Fibroblast of upper back skin (primary cell): ENCODE data around the gene OIP5.
A peak's percentile ranks its signal among the peaks of the same experiment; 100 is the strongest.
"Not testable (repeated sequence)": the region's sequence is repeated elsewhere in the genome, so short reads cannot be mapped to it uniquely, and the experiment has no call there.

Source experiments
- DNase-seq: peaks from one replicate; pipeline ENCODE4 v3.0.0-alpha.2; 2013

OIP5 gene

DNA sequence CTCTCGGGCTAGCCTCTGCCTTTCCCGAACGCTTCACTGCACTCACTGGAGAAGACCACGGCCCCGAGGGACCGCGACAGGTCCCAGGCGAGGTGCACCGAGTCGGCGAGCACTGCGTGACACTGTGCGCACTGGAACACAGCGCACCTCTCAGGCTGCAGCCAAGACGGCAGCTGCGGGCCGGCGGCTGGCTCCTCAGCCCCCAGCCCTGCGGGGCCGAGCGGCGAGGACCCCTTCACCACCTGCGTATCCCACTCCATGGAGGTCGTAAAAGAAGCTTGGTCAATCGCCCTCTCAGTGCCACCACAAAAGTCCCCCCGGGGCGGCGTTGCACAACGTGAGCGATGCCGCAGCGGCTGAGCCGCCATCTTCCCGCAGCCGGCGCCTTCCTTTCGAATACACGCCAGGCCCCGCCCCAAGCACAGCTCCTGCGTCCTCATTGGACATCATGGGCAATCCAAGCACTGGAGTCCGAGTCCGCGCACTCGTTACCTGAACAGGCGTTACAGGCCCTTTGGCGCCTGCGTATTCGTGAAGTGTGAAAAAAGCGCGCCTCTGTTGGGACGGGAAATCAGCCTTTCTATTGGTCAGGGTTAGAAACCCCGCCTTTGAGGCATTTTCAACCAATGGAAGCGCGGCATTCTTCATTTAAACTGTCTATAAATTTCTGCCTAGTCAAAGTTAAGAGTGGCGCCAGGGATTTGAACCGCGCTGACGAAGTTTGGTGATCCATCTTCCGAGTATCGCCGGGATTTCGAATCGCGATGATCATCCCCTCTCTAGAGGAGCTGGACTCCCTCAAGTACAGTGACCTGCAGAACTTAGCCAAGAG is at the start of gene OIP5, which contains the start of gene NUSAP1:
OIP5 (minus strand) TSS at position 398 of the 832 bp plus-strand sequence; CDS start at position 368, 30 bp downstream.
NUSAP1 (plus strand) TSS at position 688 of the 832 bp plus-strand sequence; CDS start at position 765, 77 bp downstream.
- peak; percentile 100 for DNase-seq

DNA sequence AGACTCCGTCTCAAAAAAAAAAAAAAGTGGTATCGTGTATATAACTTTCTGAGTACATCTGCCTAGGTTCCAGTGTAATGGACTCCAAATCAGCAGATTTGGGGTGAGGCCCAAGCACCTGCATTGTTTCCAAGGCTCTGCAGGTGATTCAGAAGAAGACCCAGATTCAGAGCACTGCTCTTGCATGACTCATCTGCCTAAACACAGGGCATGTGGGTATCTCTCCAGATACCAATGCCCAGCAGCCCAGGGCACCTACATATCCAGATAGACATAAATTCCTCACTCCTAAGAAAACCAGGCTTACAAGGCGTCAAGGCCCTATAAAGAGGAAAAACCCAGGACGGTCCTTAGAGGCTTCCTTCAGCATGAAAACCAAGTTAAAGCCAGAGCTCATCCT is 45.6 kb upstream of the OIP5 start:
- no peak for DNase-seq

DNA sequence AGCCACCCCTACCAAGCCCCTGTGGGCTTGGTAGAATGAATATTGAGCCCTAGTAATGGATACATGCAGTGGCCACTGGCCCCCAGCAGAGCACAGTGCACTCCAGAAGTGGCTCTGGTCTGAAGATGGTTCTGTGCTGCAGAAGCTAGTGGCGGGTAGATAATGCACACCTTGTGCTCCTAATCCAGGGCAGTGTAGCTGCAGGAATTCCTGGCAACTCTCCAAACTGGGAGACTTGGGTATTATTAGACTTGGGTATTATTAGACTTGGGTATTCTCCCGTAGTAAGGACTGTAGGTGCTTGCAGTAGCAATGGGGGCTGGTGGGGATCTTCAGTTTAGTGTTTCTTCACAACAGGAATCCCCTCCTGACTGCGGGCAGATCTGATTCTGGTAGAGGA is 35.0 kb upstream of the OIP5 start:
- DNase-seq, result no peak

DNA sequence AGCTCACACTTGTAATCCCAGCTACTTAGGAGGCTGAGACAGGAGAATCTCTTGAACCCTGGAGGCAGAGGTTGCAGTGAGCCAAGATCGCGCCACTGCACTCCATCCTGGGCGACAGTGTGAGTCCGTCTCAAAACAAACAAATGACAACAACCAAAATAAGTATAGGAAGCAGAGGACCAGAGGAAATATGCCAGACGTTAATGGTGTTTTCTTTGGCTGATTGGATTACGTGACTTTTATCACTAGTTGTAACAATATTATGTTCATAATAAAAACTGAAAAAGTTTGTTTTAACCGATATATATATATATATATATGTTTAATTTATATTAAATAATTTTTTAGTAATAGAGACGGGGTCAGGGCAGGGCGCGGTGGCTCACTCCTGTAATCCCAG is 22.0 kb upstream of the OIP5 start:
- DNase-seq, result no peak

DNA sequence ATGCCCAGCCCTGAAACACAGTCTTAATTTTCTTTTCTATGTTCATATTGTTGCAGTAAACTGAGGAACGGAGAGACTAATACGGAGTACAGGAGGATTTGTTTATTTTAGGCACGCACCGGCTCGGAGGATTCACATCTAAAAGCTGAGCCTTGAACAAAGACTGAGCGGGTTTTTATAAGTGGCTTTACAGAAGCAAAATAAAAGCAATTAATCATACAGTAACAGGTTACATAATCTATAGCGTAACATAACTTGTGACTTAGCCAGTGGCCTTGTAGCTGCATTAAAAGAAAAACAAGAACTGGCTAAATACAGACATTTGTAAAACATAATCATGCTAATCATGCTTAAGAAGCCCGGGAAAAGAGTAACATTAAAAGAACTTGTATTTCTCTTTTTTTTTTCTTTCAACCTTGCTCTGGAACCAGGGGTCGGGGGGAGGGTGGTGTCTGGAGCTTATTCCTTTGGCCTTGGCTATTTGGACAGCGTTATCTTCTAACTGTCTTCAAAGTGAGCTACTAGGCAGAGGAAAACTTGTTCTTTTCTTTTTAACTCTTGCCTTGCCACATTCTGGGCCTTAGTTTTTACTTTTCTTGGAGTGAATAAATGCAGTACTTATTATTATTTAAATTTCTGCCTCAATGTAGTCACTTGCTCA is 17.8 kb upstream of the OIP5 start:
- DNase-seq, result no peak

DNA sequence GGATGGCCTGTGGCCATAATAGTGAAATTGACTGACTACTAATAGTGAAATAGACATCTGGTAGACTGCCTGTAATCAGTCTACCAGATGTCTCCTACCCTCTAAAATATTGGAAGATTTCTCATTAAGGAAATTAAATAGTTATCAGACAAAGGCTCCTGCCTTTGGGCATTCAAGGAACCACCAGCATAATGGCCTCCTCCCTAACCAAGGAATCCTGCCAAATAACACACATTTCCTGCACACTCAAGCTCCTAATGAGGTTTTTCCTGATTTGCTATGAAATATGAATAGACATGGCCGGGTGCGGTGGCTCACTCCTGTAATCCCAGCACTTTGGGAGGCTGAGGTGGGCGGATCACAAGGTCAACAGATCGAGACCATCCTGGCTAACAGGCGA is 14.8 kb upstream of the OIP5 start:
- no peak for DNase-seq

DNA sequence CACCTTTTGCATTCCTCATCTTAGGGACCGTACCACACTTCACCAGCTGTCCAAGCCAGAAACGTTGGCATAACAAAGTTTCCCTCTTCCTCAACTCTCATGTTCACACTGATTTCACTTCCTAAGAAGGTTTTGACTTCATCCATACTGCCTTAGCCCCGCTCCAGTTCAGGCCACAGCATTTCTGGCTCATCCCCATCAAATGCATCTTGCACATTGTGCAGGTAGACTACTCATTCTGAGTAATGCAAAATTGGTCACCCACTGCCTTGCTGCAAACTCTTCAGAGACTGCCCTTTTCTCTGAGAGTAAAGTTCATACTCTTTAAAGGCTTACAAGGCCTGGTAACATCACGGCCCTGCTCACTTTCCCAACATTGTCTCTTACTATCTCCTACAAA is 9.1 kb upstream of the OIP5 start:
- DNase-seq, result no peak

DNA sequence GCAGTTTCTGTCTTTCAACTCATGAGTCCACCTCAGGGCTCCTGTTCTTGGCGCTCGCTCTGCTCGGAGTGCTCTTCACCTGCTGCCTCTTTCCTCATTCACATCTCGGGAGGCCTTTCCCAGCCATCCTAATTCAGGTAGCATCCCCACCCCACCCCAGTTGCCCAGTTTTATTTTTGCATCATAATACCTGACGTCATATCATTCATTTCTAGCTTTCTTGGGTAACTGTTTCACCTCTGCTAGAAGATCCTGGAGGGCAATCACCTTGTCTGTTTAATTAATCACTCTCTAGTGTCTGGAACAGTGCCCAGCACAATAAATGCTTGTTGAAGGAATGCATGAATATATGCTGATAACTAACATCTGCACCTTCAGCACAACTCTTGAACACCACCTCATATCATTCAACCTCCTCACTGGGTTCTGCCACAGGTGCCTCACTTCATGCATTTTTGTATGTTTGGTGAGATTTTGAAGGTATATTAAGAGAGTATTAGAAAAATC is 7.9 kb upstream of the OIP5 start:
- no peak for DNase-seq

DNA sequence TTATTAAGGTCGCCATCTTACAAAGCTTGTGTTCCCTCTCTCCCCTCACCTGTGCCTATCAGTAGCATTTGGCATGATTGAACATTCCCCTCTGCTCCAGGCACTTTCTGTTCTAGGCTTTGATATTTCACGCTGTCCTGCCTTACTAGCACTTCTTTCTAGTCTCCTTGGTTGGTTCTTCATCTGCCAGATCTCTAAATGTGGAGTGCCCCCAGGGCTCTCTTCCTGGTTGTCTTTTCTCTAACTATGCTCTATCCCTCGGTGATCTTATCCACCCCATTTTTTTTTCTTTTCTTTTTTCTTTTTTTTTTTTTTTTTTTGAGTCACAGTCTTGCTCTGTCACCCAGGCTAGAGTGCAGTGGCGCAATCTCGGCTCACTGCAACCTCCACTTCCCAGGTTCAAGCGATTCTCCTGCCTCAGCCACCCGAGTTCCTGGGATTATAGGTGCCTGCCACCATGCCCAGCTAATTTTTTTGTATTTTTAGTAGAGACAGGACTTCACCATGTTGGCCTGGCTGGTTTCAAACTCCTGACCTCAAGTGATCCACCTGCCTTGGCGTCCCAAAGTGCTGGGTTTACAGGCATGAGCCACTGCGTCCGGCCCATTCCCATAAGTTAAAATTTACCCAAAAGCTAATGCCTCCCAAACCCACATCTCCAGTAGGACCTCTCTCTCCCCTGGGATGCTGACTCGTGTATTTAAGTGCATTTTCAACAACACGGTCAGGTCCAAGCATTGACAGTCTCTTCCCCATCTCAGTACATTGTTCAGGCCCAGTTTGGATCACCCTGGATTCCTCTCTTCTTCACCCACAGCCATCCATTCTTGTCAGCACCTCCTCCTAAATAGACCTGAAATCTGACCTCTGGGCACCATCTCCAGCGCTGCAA is 5.5 kb upstream of the OIP5 start:
- peak; percentile 6 for DNase-seq

DNA sequence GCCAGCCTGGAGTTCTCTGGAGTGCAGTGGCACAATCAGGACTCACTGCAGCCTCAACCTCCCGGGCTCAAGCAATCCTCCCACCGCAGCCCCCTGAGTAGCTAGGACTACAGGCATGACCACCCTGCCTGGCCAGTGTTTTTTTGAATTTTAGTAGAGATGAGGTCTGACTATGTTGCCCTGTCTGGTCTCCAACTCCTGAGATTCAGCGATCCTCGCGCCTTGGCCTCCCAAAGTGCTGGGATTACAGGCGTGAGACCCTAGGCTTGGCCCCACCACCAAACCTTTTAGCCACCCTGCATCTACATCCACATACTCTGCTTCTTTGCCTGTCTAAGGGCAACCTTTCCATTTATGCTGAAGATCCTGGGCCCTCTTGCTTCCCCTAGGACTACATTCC is 4.7 kb upstream of the OIP5 start:
- no peak for DNase-seq

DNA sequence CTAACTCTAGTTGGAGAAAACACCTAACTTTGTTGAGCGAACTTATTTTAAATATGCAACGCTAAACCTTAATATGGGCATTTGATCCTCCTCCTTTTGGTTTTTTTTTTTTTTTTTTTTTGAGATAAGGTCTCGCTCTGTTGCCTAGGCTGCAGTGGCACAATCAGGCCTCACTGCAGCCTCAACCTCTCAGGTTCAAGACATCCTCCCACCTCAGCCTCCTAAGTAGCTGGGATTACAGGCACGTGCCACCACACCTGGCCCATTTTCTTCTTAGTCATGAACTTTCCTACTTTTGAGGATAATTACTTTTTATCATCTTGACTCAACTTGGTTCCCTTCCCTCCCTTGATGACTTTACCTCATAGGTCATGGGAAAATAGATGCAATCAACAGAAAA is 4.2 kb upstream of the OIP5 start:
- no peak for DNase-seq

DNA sequence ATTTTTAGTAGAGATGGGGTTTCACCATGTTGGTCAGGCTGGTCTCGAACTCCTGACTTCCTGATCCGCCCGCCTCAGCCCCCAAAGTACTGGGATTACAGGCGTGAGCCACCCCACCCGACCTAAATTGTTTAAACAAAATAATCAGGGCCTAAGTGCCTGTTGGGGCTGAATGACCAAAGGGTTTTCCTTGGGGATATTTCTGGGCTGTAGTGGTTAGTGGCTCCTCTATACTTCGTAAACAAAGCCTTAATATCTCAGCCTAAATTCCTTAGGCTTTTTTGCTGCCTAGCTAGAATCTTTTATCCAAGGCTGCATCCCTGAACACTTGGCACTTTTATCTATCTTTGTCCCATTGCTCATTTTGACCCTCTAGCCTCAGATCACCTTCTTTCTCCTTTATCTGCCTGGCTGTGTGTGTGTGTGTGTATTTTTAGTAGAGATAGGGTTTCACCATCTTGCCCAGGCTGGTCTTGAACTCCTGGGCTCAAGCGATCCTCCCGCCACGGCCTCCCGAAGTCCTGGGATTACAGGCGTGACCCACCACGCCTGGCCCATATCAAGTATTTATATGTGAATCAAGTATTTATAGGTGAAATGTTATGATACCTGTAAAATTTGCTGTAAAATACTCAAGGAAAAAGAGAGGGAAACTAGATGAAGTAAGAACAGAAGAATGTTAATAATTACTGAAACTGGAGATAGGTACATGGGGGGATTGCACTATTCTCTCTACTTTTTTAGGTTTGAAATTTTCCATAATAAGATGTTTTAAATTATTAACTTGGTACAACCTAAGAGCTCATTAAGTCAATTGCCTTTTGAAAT is 2.1 kb upstream of the OIP5 start:
- DNase-seq, result no peak

DNA sequence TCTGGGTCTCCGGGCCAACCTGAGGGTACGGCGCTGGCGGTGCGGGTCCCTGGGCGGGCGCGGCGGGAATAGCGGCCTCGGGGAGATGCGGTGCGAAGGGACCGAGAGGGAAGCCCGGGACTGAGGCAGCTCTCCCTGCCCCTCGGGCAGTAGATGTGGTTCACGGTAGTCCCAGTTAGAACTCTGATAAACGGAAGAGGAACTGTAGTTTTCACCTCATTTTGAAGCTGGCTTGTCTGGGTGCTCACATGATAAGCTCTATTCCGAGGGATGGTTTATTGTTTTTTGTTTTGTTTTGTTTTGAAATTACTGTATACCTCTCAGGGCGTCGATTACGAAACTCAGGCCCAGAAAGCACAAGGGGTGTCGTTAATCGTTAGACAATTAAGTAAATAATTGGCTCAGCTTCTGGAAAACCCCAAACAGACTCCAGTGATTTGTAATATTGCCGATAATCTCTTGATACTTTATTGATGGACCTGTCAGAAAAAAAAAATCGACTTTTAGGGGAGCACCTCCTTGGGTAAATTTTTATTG is 703 bp upstream of the OIP5 start:
- DNase-seq, result no peak

DNA sequence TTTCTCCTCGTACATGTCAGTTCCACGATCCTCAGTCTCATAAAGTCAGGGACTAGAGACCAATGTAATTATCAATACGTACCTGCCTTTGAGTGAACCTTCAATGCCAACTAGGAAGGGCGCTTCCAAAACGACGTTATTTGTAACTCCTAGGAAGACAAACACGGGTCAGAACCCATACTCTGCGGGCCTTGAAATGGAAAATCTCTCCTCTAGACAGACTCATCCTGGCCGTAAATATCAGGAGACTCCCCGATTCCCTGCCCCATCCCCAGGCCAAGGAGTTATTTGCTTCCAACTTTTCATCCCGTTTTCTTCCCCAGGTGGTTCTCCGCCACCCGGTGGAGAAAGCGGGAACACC is 578 bp downstream of the OIP5 start:
- DNase-seq, result peak; percentile 57

DNA sequence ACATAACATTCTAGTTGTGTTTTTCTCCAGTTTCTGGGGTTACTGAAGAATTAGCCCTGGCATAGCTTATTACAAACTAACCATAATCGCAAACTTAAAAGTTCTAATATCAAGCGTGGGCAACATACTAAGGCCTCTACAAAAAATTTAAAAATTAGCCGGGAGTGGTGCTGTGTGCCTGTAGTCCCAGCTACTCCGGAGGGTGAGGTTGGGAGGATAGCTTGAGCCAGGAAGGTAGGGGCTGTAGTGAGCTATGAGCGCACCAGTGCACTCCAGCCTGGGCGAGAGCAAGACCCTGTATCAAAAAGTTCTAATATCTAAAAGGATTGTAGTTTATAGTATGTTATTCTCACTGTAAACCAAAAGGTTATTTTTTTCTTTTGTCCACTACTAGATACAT is 1.1 kb downstream of the OIP5 start:
- DNase-seq, result no peak

DNA sequence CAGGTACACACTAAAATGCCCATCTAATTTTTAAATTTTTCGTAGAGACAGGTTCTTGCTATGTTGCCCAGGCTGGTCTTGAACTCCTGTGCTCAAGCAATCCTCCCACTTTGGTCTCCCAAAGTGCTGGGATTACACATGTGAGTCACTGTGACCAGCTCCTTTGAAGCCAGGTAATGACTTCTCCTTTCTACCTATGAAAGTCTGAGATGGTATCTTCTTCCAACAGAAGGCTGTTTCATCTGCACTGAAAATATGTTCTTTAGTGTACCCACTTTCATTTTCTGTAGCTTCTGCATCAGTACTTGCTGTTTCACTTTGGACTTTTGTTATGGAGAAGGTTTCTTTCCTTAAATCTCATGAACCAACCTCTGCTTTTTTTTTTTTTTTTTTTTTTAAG is 8.8 kb downstream of the OIP5 start:
- no peak for DNase-seq

DNA sequence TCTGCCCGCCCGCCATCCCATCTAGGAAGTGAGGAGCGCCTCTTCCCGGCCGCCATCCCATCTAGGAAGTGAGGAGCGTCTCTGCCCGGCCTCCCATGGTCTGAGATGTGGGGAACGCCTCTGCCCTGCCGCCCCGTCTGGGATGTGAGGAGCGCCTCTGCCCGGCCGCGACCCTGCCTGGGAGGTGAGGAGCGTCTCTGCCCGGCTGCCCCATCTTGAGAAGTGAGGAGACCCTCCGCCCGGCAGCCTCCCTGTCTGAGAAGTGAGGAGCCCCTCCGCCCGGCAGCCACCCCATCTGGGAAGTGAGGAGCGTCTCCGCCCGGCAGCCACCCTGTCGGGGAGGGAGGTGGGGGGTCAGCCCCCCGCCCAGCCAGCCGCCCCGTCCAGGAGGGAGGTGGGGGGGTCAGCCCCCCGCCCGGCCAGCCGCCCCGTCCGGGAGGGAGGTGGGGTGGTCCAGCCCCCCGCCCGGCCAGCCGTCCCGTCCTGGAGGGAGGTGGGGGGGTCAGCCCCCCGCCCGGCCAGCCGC is 11.5 kb downstream of the OIP5 start:
- DNase-seq, result not testable (repeated sequence)

DNA sequence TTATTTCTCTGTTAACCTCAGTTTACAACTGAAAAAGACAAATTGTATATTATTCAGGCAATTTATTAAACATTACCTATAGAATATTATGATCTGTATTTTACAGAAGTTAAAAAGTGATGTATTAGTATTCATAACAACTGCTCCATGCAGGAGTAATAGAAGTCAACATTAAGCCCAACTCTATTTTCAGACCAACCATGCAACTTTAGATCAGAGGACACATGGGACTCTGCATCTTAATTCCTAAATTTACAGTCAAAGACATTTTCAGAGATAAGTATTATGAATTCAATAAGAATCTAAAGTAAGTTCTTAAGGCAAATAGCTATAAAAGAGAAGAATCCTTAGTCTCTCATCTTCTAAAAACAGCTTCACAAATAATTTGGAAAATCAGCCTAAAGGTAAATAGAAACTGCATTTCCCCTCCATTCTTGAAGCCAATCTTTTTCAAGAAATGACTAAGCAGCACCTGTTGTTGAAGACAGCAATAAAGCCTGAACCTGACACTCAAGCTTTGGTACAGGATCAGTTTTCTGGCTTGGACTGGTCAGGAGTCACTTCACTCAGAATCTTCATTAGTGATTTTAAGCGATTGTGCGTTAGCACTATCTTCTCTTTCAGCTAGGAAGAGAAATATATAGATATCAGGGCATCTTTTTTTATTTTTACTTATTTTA is 23.0 kb downstream of the OIP5 start:
- no peak for DNase-seq

DNA sequence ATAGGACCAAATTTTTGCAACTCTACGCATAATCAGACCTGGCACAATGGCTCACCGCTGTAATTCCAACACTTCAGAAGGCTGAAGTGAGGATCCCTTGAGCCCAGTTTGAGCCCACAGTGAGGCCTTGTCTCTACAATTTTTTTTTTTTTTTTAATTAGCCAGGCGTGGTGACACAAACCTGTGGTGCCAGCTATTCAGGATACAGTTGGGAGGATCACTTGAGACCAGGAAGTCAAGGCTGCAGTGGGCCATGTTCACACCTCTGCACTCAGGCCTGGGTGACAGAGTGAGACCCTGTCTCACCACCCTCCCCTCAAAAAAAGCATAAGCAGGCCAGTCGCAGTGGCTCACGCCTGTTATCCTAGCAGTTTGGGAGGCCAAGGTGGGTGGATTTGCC is 24.7 kb downstream of the OIP5 start:
- DNase-seq, result no peak

DNA sequence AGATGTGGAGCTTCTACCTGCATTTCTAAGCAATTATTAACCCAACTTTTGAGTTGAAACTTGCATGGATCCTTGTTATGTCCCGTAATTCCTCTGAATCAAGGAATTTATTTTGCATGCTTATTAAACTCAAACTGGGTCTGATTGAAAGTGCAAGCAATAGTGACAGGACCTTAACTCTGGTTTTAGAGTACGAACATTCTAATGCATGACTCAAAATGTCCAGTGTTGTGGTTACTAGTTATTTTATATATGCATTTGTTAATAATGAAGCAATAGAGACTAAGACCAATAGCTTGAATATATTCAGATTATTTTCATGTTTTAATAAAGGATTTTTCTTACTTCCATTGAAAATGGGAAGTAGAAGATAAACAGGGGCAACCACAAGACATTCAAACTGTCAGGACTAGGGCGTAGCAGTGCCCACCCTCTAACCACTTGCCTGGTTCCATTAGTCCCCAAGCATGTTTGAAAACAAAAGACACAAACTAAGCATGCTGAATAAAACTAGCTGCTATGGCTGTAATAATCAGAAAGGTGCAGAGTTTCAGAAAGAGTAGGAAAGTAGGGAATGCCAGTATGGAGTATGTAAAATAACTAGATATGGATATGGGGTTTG is 28.1 kb downstream of the OIP5 start:
- no peak for DNase-seq

DNA sequence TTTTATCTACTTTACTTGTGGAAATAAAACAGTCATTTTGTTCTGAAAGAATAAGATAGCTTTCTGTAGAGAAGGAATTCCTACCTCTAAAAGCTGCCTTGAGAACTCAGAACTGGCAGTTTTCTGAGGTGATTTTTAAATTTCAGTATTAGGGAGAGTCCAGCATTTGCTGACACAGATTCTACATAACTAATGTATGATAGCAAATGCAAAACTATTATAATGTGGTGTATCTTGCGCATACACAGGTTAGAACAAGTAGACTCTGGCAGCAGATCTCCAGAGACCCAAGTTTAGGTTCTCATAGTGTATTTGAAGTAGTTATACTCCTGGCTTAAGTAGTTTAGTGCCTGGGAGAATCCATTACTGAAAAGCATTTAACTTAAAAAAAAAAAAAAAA is 30.8 kb downstream of the OIP5 start:
- no peak for DNase-seq
